ENCODE results near the gene ZFY. TPM values are rescaled to one million over a fixed set of nuclear protein-coding genes. Genes with fewer than 3 reads are reported as not detected.
A peak's percentile ranks its signal among the peaks of the same experiment; 100 is the strongest.

The ZFY gene
- total RNA-seq, 3 donors from 2014 or later, result 12.6 to 28.5 TPM; not detected in 1

DNA sequence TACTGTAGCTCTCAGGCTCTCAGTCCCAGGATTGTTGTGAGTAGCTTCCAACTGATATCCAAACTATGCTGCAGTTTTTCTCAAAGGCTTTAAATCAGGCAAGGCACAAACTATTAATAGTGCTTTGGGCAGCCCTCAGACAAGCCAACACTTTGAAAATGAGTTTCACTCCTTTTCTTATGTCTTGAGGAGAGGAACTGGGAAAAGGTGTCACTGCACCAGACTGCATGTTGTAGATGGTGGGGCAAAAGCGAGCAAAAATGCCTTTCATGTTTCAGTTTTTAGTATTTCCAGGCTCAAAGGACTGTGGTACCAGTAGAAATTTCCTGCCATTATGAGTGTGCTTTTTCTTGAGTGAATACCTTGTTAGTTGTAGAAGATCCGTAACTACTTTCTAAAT is 39.1 kb upstream of the ZFY start:
- intact Hi-C loops (cut with DNase I, micrococcal nuclease), result no loop called here
- TF ChIP-seq, protein P1, sequence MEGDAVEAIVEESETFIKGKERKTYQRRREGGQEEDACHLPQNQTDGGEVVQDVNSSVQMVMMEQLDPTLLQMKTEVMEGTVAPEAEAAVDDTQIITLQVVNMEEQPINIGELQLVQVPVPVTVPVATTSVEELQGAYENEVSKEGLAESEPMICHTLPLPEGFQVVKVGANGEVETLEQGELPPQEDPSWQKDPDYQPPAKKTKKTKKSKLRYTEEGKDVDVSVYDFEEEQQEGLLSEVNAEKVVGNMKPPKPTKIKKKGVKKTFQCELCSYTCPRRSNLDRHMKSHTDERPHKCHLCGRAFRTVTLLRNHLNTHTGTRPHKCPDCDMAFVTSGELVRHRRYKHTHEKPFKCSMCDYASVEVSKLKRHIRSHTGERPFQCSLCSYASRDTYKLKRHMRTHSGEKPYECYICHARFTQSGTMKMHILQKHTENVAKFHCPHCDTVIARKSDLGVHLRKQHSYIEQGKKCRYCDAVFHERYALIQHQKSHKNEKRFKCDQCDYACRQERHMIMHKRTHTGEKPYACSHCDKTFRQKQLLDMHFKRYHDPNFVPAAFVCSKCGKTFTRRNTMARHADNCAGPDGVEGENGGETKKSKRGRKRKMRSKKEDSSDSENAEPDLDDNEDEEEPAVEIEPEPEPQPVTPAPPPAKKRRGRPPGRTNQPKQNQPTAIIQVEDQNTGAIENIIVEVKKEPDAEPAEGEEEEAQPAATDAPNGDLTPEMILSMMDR (IDR thresholded peaks at IDR 0.05), result no peak

GRCh38 chrY:2907356-2907755 is 27.8 kb upstream of the ZFY start:
- intact Hi-C loops (cut with DNase I, micrococcal nuclease), result no loop called here
- DNase-seq, result no peak
- Histone ChIP-seq H3K4me3 (no peak overlapping the region), H3K9me3 (no peaks in the 10 kb centered on the region), H3K4me1 (ENCODE audit: low read depth) (no peaks in the 10 kb centered on the region), H3K36me3 (ENCODE audit: low read depth) (no peaks in the 10 kb centered on the region)
- ATAC-seq, result no peak
- TF ChIP-seq, protein P1 (IDR thresholded peaks at IDR 0.05), result no peak

More for the DNA sequence above, 39.1 kb upstream of the ZFY start:
- H3K36me3 ChIP-seq (ENCODE audit: low read depth), result no peaks in the 10 kb centered on the region
- DNase-seq (no peak), ATAC-seq (no peak)
- H3K9me3 ChIP-seq, result no peaks in the 10 kb centered on the region
- no peak overlapping the region for H3K4me3 ChIP-seq
- no peaks in the 10 kb centered on the region for H3K4me1 ChIP-seq (ENCODE audit: low read depth)

DNA sequence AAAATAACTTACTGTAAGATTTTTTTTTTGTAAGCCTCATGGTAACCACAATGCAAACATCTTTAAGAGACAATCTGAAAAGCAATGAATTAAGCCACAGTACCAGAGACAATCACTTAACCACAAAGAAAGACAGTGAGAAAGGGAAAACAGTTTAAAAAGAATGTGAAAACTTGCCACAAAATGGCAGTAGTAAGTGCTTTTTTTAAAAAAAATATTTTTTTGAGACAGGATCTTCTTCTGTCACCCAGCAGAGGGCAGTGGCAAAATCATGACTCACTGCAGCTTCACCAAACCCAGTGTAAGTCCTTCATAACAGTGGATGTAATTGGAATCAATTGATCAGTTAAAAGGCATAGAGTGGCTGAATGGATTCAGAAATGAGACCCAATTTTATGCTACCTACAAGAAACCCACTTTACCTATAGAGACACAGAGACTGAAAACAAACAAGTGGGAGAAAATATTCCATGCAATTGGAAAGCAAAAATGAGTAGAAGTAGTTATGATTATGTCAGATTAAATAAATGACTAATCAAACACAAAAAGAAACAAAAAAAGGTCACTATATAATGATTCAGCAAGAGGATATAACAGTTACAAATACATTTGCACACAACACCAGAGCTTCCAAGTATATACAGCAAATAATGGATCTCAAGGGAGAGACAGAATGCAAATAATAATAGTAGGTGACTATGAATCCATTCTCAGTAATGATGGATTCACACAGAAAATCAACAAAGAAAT is 21.9 kb upstream of the ZFY start:
- DNase-seq (peak in 1 of 3 donors; percentile 7), ATAC-seq (no peak)
- H3K9me3 ChIP-seq, result no peaks in the 10 kb centered on the region
- TF ChIP-seq, protein P1 (IDR thresholded peaks at IDR 0.05), result no peak
- H3K36me3 ChIP-seq (ENCODE audit: low read depth), result no peaks in the 10 kb centered on the region
- no peaks in the 10 kb centered on the region for H3K4me1 ChIP-seq (ENCODE audit: low read depth)
- intact Hi-C loops (cut with DNase I, micrococcal nuclease), result no loop called here
- no peak overlapping the region for H3K4me3 ChIP-seq

DNA sequence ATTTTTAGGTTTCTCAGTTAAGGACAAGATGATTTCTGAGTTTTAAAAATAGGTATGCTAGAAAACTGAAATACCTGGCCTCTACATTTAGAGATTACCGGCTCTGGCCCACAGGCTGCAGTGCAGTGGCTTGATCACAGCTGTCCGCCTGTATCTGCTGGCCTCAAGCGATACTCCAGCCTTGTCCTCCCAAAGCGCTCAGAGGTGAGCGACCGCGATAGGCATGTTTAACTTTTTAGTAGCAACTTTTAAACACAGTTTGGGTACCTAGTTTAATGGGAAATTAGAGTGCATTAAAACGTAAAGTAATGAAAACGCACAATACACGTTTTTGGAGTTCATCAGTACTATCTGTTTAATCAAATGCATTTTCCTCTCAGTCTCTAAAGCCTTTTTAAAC is 1.1 kb upstream of the ZFY start:
- peak in 1 of 3 donors; percentile 22 for DNase-seq
- intact Hi-C loops (cut with DNase I, micrococcal nuclease), result no loop called here

GRCh38 chrY:2935716-2936435 is 695 bp downstream of the ZFY start:
- intact Hi-C loops (cut with DNase I, micrococcal nuclease), result no loop called here
- Histone ChIP-seq H3K4me3 (peak overlapping the region; percentile 30), H3K9me3 (no peaks in the 10 kb centered on the region), H3K4me1 (ENCODE audit: low read depth) (peaks cover 7% of the 10 kb centered on the region), H3K36me3 (ENCODE audit: low read depth) (no peaks in the 10 kb centered on the region)
- TF ChIP-seq, protein P1 (IDR thresholded peaks at IDR 0.05), result peak; percentile 53
- DNase-seq, result peak in 2 of 3 donors; percentile 88 to 91
- no peak for ATAC-seq

More for the DNA sequence above, 1.1 kb upstream of the ZFY start:
- peaks cover 7% of the 10 kb centered on the region for H3K4me1 ChIP-seq (ENCODE audit: low read depth)
- H3K9me3 ChIP-seq, result no peaks in the 10 kb centered on the region
- no peaks in the 10 kb centered on the region for H3K36me3 ChIP-seq (ENCODE audit: low read depth)
- no peak overlapping the region for H3K4me3 ChIP-seq
- TF ChIP-seq, protein P1 (IDR thresholded peaks at IDR 0.05), result no peak
- no peak for ATAC-seq
